BLaER1 (cell line): ENCODE results near the gene SPINK6.

Experiments used
- H3K27ac ChIP-seq: shearing (Covaris generic); formaldehyde crosslinking; 2 replicates; pipeline ENCODE4 v1.8.1; 2022
- H3K27me3 ChIP-seq: shearing (Covaris generic); formaldehyde crosslinking; 2 replicates; pipeline ENCODE4 v1.8.1; 2022
- H3K36me3 ChIP-seq: shearing (Covaris generic); formaldehyde crosslinking; 2 replicates; pipeline ENCODE4 v1.8.1; 2022
- H3K4me1 ChIP-seq: shearing (Covaris generic); formaldehyde crosslinking; 2 replicates; pipeline ENCODE4 v1.8.1; 2022
- H3K4me2 ChIP-seq: shearing (Covaris generic); formaldehyde crosslinking; 2 replicates; pipeline ENCODE4 v1.8.1; 2022
- H3K4me3 ChIP-seq: shearing (Covaris generic); formaldehyde crosslinking; 2 replicates; pipeline ENCODE4 v1.8.1; 2022
- H3K9ac ChIP-seq: shearing (Covaris generic); formaldehyde crosslinking; 2 replicates; pipeline ENCODE4 v1.8.1; 2022
- H3K9me3 ChIP-seq: shearing (Covaris generic); formaldehyde crosslinking; 2 replicates; pipeline ENCODE4 v1.8.1; 2022
- H4K20me1 ChIP-seq: shearing (Covaris generic); formaldehyde crosslinking; 2 replicates; pipeline ENCODE4 v1.8.1; 2022
- Cebpa-rat ChIP-seq: shearing (Covaris generic); IDR thresholded peaks from 2 replicates; pipeline ENCODE4 v1.8.1; 2022

Gene SPINK6, protein sequence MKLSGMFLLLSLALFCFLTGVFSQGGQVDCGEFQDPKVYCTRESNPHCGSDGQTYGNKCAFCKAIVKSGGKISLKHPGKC

DNA sequence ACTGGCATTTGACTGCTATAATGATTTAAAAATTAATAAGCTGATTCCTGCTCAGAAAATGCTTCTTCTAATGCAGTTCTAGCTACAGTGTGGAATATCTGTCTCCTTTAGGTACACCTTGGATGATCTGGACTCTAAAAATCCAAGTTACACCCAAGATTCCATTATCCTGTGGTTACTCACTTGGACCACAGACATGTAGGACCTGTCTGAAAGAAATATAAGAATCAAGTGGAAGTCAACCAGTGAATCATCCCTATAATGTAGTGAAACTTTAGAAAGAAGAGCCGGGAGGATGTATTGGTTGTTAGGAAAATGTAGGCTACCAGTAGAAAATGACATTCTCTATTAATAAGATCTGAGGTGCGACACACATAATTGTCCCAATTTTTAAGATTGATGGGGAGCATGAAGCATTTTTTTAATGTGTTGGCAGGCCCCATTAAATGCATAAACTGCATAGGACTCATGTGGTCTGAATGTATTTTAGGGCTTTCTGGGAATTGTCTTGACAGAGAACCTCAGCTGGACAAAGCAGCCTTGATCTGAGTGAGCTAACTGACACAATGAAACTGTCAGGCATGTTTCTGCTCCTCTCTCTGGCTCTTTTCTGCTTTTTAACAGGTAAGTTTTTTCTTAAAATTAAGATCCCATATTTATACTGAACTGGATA is at the start of gene SPINK6:
TSS of gene SPINK6 (plus strand) at position 512 of the 673 bp plus-strand sequence. CDS start at position 567, 55 bp downstream.
- Histone ChIP-seq H4K20me1 (no peaks in the 10 kb centered on the region), H3K36me3 (no peaks in the 10 kb centered on the region), H3K27ac (no peak within 1 kb of the TSS), H3K27me3 (no peaks in the 10 kb centered on the region), H3K9ac (no peak within 1 kb of the TSS), H3K4me3 (no peak within 1 kb of the TSS), H3K9me3 (no peaks in the 10 kb centered on the region), H3K4me2 (no peak within 1 kb of the TSS), H3K4me1 (no peaks in the 10 kb centered on the region)
- TF ChIP-seq Cebpa-rat, result no peak

DNA sequence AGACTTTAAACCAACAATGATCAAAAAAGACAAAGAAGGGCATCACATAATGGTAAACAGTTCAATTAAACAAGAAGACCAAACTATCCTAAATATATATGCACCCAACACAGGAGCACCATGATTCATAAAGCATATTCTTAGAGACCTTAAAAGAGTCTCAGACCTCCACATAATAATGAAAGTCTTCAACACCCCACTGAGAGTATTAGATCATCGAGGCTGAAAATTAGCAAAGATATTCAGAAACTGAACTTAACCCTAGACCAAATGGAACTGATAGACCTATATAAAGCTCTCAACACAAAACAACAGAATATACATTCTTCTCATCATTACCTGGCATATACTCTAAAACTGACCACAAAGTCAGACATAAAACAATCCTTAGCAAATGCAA is 46.2 kb upstream of the SPINK6 start:
- Histone ChIP-seq H3K27ac (no peak overlapping the region), H3K4me3 (no peak overlapping the region)

DNA sequence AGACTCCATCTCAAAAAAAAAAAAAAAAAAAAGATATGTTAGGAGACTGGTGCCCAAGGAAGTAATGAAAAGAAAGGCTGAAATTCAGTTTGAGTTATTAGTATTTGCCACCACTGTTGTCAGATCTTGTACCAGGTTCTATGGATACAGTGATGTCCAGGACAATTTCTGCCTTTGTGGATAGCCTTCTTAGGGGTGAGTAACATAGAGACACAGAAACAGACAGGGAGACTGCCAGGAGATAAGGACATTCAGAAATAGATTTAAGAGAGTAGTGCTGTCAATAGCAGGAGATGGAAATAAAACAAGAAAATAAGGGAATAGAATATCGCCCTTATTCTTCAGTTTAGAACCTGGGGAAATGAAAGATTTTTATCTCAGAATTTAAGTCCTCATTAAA is 40.8 kb upstream of the SPINK6 start:
- H3K4me3 ChIP-seq, result no peak overlapping the region
- no peak for TF ChIP-seq Cebpa-rat
- H4K20me1 ChIP-seq, result no peaks in the 10 kb centered on the region
- no peaks in the 10 kb centered on the region for H3K4me1 ChIP-seq
- no peak overlapping the region for H3K27ac ChIP-seq
- no peaks in the 10 kb centered on the region for H3K9me3 ChIP-seq
- no peaks in the 10 kb centered on the region for H3K27me3 ChIP-seq
- no peak overlapping the region for H3K4me2 ChIP-seq
- H3K36me3 ChIP-seq, result no peaks in the 10 kb centered on the region
- no peak overlapping the region for H3K9ac ChIP-seq

More for the DNA sequence above, 46.2 kb upstream of the SPINK6 start:
- Histone ChIP-seq H3K4me2 (no peak overlapping the region), H4K20me1 (no peaks in the 10 kb centered on the region), H3K36me3 (no peaks in the 10 kb centered on the region), H3K4me1 (no peaks in the 10 kb centered on the region), H3K27me3 (no peaks in the 10 kb centered on the region), H3K9me3 (peaks cover 6% of the 10 kb centered on the region), H3K9ac (no peak overlapping the region)
- TF ChIP-seq Cebpa-rat, result no peak

DNA sequence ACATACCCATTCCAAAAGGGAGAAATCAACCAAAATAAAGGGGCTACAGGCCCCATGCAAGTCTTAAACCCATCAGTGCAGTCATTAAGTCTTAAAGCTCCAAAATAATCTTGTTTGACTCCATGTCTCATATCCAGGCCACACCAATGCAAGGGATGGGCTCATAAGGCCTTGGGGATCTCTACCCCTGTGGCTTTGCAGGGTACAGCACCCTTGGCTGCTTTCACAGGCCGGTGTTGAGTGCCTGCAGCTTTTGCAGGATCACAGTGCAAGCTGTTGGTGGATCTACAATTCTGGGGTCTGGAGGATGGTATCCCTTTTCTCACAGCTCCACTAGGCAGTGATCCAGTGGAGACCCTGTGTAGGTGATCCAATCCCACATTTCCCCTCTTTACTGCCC is 39.5 kb upstream of the SPINK6 start:
- no peak overlapping the region for H3K4me2 ChIP-seq
- H3K36me3 ChIP-seq, result no peaks in the 10 kb centered on the region
- H3K27me3 ChIP-seq, result no peaks in the 10 kb centered on the region
- H3K4me3 ChIP-seq, result no peak overlapping the region
- no peak overlapping the region for H3K9ac ChIP-seq
- no peaks in the 10 kb centered on the region for H3K4me1 ChIP-seq
- no peaks in the 10 kb centered on the region for H4K20me1 ChIP-seq
- H3K9me3 ChIP-seq, result no peaks in the 10 kb centered on the region
- H3K27ac ChIP-seq, result no peak overlapping the region
- no peak for TF ChIP-seq Cebpa-rat

DNA sequence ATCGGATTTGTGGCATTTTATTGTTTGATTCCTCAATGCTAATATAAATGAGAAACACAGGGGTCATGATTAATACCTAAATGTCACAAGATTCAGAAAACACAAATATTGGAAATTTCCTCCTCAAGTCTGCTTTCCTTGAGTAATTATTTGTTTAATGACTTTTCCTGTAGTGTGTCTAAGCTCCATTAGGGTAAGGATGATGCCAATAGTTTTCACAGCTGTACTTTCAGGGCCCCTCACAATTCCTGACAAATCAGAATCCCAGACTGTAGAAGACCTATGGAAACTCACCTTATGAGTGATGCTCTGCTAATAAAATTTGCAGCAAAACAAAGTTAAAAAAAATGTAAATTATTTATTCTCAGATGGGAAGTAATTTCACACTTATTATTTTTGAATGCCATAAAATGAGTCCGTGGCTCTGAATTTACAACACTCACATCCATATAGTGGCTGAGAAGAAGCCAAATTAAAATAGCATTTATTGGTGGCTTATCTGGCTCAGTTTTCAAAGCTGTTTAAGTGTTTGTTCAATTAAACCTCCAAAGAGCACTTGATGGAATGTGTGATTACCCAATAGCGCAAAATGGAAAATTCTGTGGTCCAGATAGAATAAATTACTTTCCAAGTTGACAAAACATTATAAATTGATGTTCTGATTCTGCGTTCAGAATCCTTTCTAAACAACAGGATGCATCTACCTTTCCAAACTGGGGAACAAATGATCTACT is 36.1 kb upstream of the SPINK6 start:
- Histone ChIP-seq H3K27ac (no peak overlapping the region), H3K4me3 (no peak overlapping the region), H3K4me2 (no peak overlapping the region), H3K9me3 (no peaks in the 10 kb centered on the region), H3K36me3 (no peaks in the 10 kb centered on the region), H4K20me1 (no peaks in the 10 kb centered on the region), H3K27me3 (no peaks in the 10 kb centered on the region), H3K9ac (no peak overlapping the region), H3K4me1 (no peaks in the 10 kb centered on the region)
- no peak for TF ChIP-seq Cebpa-rat

DNA sequence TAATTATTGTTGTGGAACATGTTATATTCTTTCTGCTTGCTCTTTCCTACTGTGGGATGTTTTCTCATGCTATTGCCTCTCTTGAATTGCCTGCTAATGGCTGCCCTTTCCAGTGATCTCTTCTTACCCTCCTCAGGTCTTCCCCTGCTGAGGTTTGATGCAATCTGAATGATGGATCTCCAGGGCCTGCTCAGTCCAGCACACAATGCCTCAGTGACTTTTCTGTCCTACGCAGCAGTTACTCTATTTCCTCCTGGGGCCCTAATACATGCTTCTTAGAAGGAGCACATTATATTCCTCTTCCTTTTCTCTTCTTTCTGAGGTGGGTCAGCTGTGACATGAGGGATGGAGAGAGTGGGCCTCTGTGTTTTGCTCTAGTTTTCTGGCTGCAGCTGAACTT is 34.6 kb upstream of the SPINK6 start, which contains the start of gene SPINK14:
TSS of gene SPINK14 (plus strand) at position 301 of the 400 bp plus-strand sequence. CDS start 1,187 bp downstream, outside the sequence.
- Histone ChIP-seq H3K36me3 (no peaks in the 10 kb centered on the region), H4K20me1 (no peaks in the 10 kb centered on the region)
- TF ChIP-seq Cebpa-rat, result no peak

DNA sequence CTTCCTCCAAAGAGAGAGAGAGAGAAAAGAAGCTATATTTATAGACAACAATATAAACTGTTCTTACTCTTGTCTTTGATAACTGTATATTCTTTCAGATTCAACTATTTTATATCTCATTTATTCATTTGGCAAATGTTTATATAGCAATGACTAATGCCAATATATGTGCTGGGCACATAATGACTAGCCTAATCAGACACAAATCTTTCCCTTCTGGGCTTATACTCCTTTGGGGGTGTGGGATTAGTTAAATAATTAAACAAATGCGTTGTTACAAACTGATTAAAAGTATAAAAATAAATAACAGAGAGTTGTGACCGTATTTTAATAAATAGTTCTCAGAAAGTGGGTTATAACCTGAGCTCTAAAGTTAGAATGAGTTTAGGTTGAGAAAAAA is 30.5 kb upstream of the SPINK6 start:
- Histone ChIP-seq H3K4me2 (no peak overlapping the region), H3K27ac (no peak overlapping the region), H3K36me3 (no peaks in the 10 kb centered on the region), H3K9me3 (no peaks in the 10 kb centered on the region), H3K4me1 (no peaks in the 10 kb centered on the region), H3K27me3 (no peaks in the 10 kb centered on the region), H3K9ac (no peak overlapping the region), H3K4me3 (no peak overlapping the region), H4K20me1 (no peaks in the 10 kb centered on the region)
- TF ChIP-seq Cebpa-rat, result no peak

More for the DNA sequence above, 34.6 kb upstream of the SPINK6 start, which contains the start of gene SPINK14:
- no peaks in the 10 kb centered on the region for H3K4me1 ChIP-seq
- H3K4me2 ChIP-seq, result no peak within 1 kb of the TSS
- H3K27ac ChIP-seq, result no peak within 1 kb of the TSS
- no peak within 1 kb of the TSS for H3K9ac ChIP-seq
- no peaks in the 10 kb centered on the region for H3K27me3 ChIP-seq
- H3K9me3 ChIP-seq, result no peaks in the 10 kb centered on the region
- H3K4me3 ChIP-seq, result no peak within 1 kb of the TSS

DNA sequence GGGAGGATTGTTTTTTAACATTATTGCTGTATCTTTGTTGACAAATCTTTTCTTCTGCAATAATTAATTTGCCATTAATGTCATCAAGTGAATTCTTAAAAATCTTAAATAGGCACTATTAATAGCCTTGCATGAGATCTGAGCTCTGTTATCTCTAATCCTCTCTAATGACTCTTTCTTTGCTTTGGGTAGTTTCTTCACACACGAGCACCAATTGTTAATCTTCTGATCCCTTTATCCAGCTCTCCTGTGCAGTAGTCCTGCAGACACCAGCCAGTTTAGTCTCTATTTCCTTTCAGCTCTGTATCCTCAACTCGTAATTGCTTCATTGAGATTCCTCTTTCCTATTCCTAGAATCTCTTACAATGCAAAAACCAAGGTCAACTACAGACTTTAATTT is 26.4 kb upstream of the SPINK6 start:
- H3K9me3 ChIP-seq, result no peaks in the 10 kb centered on the region
- H3K27me3 ChIP-seq, result no peaks in the 10 kb centered on the region
- H3K27ac ChIP-seq, result no peak overlapping the region
- H3K4me3 ChIP-seq, result no peak overlapping the region
- H3K4me1 ChIP-seq, result no peaks in the 10 kb centered on the region
- no peaks in the 10 kb centered on the region for H4K20me1 ChIP-seq
- H3K36me3 ChIP-seq, result no peaks in the 10 kb centered on the region
- H3K9ac ChIP-seq, result no peak overlapping the region
- no peak for TF ChIP-seq Cebpa-rat
- no peak overlapping the region for H3K4me2 ChIP-seq

DNA sequence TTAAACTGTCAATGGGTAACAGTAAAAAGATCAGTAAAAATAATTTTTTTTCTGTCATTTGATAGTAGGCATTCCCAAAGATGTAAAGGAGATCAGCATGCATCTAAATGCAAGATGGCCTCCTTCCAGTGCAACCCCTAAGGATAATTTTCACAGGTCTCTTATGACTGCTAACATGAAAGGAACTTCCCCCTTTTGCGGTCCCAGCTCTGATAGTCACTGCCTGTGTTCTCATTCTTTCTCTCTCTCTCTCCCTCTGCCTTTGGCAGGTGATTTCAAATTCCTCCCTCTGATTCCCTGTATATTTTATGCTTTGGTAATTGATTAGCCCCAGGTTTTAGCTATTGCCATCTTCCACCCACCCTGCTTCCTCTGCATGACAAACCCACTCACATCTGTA is 25.6 kb upstream of the SPINK6 start:
- Histone ChIP-seq H3K4me3 (no peak overlapping the region), H3K27ac (no peak overlapping the region), H4K20me1 (no peaks in the 10 kb centered on the region), H3K4me1 (no peaks in the 10 kb centered on the region), H3K4me2 (no peak overlapping the region), H3K9me3 (no peaks in the 10 kb centered on the region), H3K27me3 (no peaks in the 10 kb centered on the region), H3K9ac (no peak overlapping the region), H3K36me3 (no peaks in the 10 kb centered on the region)
- TF ChIP-seq Cebpa-rat, result no peak

DNA sequence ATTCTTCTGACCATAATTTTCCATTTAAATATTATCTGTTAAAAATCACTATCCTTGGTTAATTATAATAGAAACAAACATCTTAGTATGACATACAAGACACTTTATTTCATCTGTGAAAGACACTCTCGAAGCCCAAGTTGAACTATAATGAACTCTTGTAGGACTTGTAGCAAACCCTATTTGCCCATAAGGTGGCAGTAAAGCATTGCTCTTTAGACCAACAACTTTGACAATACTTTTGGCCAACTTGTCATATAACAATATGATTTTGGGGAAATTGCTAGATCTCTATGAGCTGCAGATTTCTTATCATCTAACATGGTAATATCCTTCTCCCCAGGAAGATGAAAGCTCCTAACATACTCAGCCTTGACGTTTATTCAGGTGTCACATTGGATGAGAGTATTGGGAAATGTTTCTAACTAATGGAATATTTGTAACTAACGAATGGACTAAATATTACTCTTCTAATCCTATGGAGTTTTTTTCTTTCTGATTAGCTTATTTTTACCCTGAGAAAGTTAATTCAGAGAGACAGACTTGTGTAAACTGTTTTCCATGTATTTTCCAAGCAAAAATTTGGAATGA is 23.5 kb upstream of the SPINK6 start:
- TF ChIP-seq Cebpa-rat, result no peak
- no peaks in the 10 kb centered on the region for H3K4me1 ChIP-seq
- no peak overlapping the region for H3K27ac ChIP-seq
- H3K4me2 ChIP-seq, result no peak overlapping the region
- no peak overlapping the region for H3K9ac ChIP-seq
- H4K20me1 ChIP-seq, result no peaks in the 10 kb centered on the region
- no peak overlapping the region for H3K4me3 ChIP-seq
- no peaks in the 10 kb centered on the region for H3K36me3 ChIP-seq
- H3K27me3 ChIP-seq, result no peaks in the 10 kb centered on the region
- no peaks in the 10 kb centered on the region for H3K9me3 ChIP-seq
